Measurements from ENCODE around the gene OR1L6.

DNA sequence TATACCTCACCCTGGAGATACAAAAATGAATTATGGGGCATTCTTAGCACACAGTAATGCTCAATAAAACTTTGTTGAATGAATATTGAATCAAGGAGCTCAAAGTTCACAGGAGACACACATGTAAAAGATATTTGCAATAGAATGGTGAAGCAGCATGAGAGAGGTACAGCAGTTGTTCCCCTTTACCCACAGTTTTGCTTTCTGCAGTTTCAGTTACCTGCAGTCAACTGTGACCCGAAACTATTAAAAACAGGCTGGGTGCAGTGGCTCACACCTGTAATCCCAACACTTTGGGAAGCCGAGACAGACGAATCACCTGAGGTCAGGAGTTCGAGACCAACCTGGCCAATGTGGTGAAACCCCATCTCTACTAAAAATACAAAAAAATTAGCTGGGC is 44.2 kb downstream of the OR1L6 start:
- no peak for TF ChIP-seq SMC3 (conservative IDR thresholded peaks at IDR 0.05; ENCODE audit: poor library complexity)
- TF ChIP-seq POLR2AphosphoS5 (IDR thresholded peaks at IDR 0.05), result no peak
- TF ChIP-seq, protein P1, sequence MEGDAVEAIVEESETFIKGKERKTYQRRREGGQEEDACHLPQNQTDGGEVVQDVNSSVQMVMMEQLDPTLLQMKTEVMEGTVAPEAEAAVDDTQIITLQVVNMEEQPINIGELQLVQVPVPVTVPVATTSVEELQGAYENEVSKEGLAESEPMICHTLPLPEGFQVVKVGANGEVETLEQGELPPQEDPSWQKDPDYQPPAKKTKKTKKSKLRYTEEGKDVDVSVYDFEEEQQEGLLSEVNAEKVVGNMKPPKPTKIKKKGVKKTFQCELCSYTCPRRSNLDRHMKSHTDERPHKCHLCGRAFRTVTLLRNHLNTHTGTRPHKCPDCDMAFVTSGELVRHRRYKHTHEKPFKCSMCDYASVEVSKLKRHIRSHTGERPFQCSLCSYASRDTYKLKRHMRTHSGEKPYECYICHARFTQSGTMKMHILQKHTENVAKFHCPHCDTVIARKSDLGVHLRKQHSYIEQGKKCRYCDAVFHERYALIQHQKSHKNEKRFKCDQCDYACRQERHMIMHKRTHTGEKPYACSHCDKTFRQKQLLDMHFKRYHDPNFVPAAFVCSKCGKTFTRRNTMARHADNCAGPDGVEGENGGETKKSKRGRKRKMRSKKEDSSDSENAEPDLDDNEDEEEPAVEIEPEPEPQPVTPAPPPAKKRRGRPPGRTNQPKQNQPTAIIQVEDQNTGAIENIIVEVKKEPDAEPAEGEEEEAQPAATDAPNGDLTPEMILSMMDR (IDR thresholded peaks at IDR 0.05; ENCODE audit: poor library complexity, severe bottlenecking), result no peak
- TF ChIP-seq MXI1 (conservative IDR thresholded peaks at IDR 0.05; ENCODE audit: poor library complexity, severe bottlenecking), result no peak
- no peak for TF ChIP-seq EZH2 (IDR thresholded peaks at IDR 0.05; ENCODE audit: borderline replicate concordance, insufficient read depth, low read length, poor library complexity, severe bottlenecking)

Data from neural cell (in vitro differentiated cells).